Colonic mucosa (tissue), 4 donors: ENCODE results near the gene RMI1. TPM values are rescaled to one million over a fixed set of nuclear protein-coding genes. Genes with fewer than 3 reads are reported as not detected.

Experiments
- DNase-seq: peaks from one replicate; pipeline ENCODE4 v3.0.0-alpha.2; 2020
- H3K27ac ChIP-seq: fragments of 200-600 bp; one replicate; pipeline ENCODE4 v1.8.0; 2021
- H3K27me3 ChIP-seq: fragments of 200-600 bp; one replicate; pipeline ENCODE4 v1.8.0; 2021
- H3K36me3 ChIP-seq: fragments of 200-600 bp; one replicate; pipeline ENCODE4 v1.8.0; 2021
- H3K4me1 ChIP-seq: fragments of 200-600 bp; one replicate; pipeline ENCODE4 v1.8.0; 2021; ENCODE audit warnings: mild to moderate bottlenecking
- H3K4me3 ChIP-seq: fragments of 200-600 bp; one replicate; pipeline ENCODE4 v1.8.0; 2021
- H3K9ac ChIP-seq, 2 donors: one replicate each; pipeline ENCODE4 v1.7.0; 2013; ENCODE audit warnings: control low read depth in 2 of 2, low read depth in 2 of 2, low read length in 2 of 2
- H3K9me3 ChIP-seq: fragments of 200-600 bp; one replicate; pipeline ENCODE4 v1.8.0; 2021
- intact Hi-C: fragments of 100-400 bp; cut with DNase I; formaldehyde crosslinking; loops from one replicate; pipeline ENCODE4 v1.14.1; 2022
- total RNA-seq, 2 donors: library from RNA; stranded (reverse); fragmentation: NEBNext Ultra II Directional in 1 of 2; extraction: Animal tissue kit (Norgen Biotek cat#: 25700) in 1 of 2; gene quantifications; one replicate each; pipeline ENCODE4 v1.2.1, GENCODE V29; 2021
- TF ChIP-seq, protein P1 (sequence below): fragments of 200-600 bp; IDR thresholded peaks from one replicate; pipeline ENCODE4 v1.8.0; 2022; ENCODE audit warnings: antibody characterized with exemption, mild to moderate bottlenecking
- donor health status: healthy.
- donor health status: DM: no; HTN: no; CAD: no.
- donor health status: DM: no; HTN: no; CAD: no.

RMI1 gene
- total RNA-seq, 2 donors from 2014 or later, result 9.6 to 16.9 TPM

DNA sequence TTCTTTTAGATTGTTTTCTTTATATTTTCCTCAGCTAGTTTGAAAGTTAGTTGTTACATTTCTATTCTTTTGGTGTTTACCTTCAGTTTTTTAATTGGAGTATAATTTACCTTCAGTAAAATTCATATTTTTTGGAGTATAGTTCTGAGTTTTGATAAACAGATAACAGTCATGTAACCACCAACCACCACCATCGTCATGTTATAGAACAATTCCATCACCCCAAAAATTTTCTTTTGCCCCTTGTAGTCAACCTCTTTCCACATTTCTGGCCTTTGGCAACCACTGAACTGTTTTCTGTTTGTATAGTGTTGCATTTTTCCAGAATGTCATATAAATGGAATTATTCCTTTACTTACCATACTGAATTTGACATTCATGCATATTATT is 6.8 kb downstream of the RMI1 start:
- no peak for DNase-seq
- Histone ChIP-seq H3K9ac (no peak overlapping the region), H3K9me3 (no peaks in the 10 kb centered on the region), H3K4me1 (no peaks in the 10 kb centered on the region), H3K36me3 (no peaks in the 10 kb centered on the region), H3K4me3 (no peak overlapping the region), H3K27me3 (no peaks in the 10 kb centered on the region), H3K27ac (peak overlapping the region; percentile 39)
- intact Hi-C loops, result loop anchor here (10.0 kb wide), 1 partner anchor 157 kb away; no protein-coding TSS in a partner anchor
- TF ChIP-seq, protein P1, sequence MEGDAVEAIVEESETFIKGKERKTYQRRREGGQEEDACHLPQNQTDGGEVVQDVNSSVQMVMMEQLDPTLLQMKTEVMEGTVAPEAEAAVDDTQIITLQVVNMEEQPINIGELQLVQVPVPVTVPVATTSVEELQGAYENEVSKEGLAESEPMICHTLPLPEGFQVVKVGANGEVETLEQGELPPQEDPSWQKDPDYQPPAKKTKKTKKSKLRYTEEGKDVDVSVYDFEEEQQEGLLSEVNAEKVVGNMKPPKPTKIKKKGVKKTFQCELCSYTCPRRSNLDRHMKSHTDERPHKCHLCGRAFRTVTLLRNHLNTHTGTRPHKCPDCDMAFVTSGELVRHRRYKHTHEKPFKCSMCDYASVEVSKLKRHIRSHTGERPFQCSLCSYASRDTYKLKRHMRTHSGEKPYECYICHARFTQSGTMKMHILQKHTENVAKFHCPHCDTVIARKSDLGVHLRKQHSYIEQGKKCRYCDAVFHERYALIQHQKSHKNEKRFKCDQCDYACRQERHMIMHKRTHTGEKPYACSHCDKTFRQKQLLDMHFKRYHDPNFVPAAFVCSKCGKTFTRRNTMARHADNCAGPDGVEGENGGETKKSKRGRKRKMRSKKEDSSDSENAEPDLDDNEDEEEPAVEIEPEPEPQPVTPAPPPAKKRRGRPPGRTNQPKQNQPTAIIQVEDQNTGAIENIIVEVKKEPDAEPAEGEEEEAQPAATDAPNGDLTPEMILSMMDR, result no peak

DNA sequence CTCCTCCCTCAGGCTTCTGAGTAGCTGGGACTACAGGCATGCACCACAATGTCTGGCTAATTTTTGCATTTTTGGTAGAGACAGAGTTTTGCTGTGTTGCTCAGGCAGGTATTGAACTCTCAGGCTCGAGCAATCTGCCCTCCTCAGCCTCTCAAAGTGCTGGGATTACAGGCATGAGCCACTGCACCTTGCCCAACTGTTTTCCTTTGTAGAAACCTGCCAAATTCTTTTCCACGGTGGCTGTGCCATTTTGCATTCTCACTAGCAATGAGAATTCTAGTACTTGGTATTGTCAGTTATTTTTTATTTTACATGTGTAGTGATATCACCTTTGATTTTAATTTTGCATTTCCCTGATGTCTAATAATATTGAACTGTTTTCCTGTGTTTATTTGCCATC is 7.8 kb downstream of the RMI1 start:
- H3K9me3 ChIP-seq, result no peaks in the 10 kb centered on the region
- no peaks in the 10 kb centered on the region for H3K27me3 ChIP-seq
- H3K27ac ChIP-seq, result no peak overlapping the region
- H3K4me3 ChIP-seq, result no peak overlapping the region
- TF ChIP-seq, protein P1, result no peak
- H3K4me1 ChIP-seq, result no peaks in the 10 kb centered on the region
- H3K9ac ChIP-seq, result no peak overlapping the region
- DNase-seq, result no peak
- no peaks in the 10 kb centered on the region for H3K36me3 ChIP-seq
- intact Hi-C loops, result loop anchor here (10.0 kb wide), 1 partner anchor 156 kb away; no protein-coding TSS in a partner anchor

DNA sequence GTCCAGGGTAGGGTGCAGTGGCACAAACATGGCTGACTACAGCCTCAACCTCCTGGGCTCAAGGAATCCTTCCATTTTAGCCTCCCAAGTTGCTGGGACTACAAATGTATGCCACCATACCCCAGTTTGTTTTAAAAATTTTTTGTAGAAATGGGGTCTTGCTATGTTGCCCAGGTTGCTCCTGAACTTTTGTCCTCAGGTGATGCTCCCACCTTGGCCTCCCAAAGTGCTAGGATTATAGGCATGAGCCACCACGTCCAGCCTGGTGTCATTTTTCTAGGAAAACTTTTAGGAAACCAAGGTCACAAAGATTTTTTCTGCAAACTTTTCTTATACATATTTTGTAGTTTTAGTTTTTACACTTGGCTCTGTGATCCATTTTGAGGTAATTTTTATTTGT is 10.8 kb downstream of the RMI1 start:
- Histone ChIP-seq H3K9ac (no peak overlapping the region), H3K36me3 (no peaks in the 10 kb centered on the region), H3K4me1 (no peaks in the 10 kb centered on the region), H3K4me3 (no peak overlapping the region), H3K27ac (no peak overlapping the region), H3K27me3 (no peaks in the 10 kb centered on the region), H3K9me3 (no peaks in the 10 kb centered on the region)
- DNase-seq, result no peak
- TF ChIP-seq, protein P1, result no peak
- intact Hi-C loops, result no loop called here

DNA sequence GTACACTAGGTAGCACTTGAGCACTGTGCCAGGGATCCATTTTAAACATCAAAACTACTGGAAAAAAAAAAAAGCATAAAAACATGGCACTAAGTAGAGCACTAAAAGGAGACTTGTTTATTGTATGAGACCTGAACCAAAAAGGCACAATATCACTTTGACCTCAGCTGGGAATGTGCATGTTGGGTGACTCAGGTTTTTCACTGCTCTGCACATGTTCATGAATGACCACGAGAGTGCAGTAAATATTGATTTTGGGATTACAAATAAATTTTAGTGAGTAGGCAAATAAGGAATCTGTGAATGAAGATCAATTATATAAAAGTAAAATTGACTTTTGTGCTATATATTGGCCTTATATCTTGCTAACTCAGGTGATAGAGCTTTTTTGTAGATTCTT is 11.8 kb downstream of the RMI1 start:
- Histone ChIP-seq H3K9ac (peak overlapping the region in 1 of 2 donors; percentile 10), H3K27ac (no peak overlapping the region), H3K9me3 (no peaks in the 10 kb centered on the region), H3K4me1 (no peaks in the 10 kb centered on the region), H3K27me3 (no peaks in the 10 kb centered on the region), H3K36me3 (no peaks in the 10 kb centered on the region), H3K4me3 (no peak overlapping the region)
- DNase-seq, result no peak
- TF ChIP-seq, protein P1, result no peak
- intact Hi-C loops, result no loop called here

DNA sequence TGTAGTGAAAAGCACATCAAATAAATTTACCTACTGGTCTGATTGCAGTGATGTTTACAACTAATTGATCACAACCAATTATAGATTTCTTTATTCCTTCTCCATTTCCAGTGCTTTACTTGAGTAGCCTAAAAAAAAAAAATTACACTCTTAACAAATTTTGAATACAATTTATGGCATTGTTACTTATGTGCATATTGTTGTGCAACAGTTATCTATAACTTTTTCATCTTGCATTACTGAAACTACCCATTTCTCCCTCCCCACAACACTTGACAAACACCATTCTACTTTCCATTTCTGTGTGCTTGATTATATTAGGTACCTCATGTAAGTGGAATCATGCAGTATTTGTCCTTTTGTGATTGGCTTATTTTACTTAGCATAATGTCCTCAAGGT is 12.3 kb downstream of the RMI1 start:
- TF ChIP-seq, protein P1, result no peak

More for the DNA sequence above, 12.3 kb downstream of the RMI1 start:
- intact Hi-C loops, result no loop called here
- Histone ChIP-seq H3K9me3 (no peaks in the 10 kb centered on the region), H3K27me3 (no peaks in the 10 kb centered on the region), H3K4me3 (no peak overlapping the region), H3K9ac (no peak overlapping the region), H3K36me3 (no peaks in the 10 kb centered on the region), H3K27ac (no peak overlapping the region), H3K4me1 (no peaks in the 10 kb centered on the region)
- DNase-seq, result no peak
